Mesenchymal stem cell (in vitro differentiated cells and primary cell): ENCODE measurements around the gene ACBD6. TPM values are rescaled to one million over a fixed set of nuclear protein-coding genes. Genes with fewer than 3 reads are reported as not detected.
"Not testable (repeated sequence)": the region's sequence is repeated elsewhere in the genome, so short reads cannot be mapped to it uniquely, and the experiment has no call there.

Experiments
- DNase-seq: peaks from one replicate; pipeline ENCODE4 v3.0.0-alpha.2; 2013
- H2AFZ ChIP-seq: one replicate; pipeline ENCODE4 v1.6.1; 2013; ENCODE audit warnings: low read depth, mild to moderate bottlenecking, control low read depth, inconsistent platforms, low read length, moderate library complexity
- H2AK5ac ChIP-seq: 2 replicates; pipeline ENCODE4 v1.6.1; 2013; ENCODE audit warnings: low read length, moderate library complexity, mild to moderate bottlenecking, inconsistent platforms; ENCODE audit not compliant: severe bottlenecking
- H2BK120ac ChIP-seq: one replicate; pipeline ENCODE4 v1.6.1; 2013; ENCODE audit warnings: low read depth, mild to moderate bottlenecking, inconsistent platforms, low read length, moderate library complexity
- H2BK12ac ChIP-seq, 2 experiments: one replicate each; pipeline ENCODE4 v1.6.1; 2013; ENCODE audit warnings: inconsistent platforms in 2 of 2, low read length in 2 of 2, mild to moderate bottlenecking in 2 of 2, moderate library complexity in 2 of 2, control low read depth in 1 of 2
- H2BK15ac ChIP-seq: one replicate; pipeline ENCODE4 v1.6.1; 2013; ENCODE audit warnings: mild to moderate bottlenecking, low read depth, inconsistent platforms; ENCODE audit not compliant: poor library complexity, severe bottlenecking
- H2BK5ac ChIP-seq: 2 replicates; pipeline ENCODE4 v1.6.1; 2013; ENCODE audit warnings: low read depth, mild to moderate bottlenecking, low read length, control low read depth, inconsistent platforms; ENCODE audit not compliant: poor library complexity, severe bottlenecking
- H3K14ac ChIP-seq, 2 experiments: one replicate each; pipeline ENCODE4 v1.6.1; 2013; ENCODE audit warnings: inconsistent platforms in 2 of 2, low read length in 2 of 2, control low read depth in 1 of 2, mild to moderate bottlenecking in 1 of 2, moderate library complexity in 1 of 2
- H3K18ac ChIP-seq, 2 experiments: one replicate each; pipeline ENCODE4 v1.6.1; 2013; ENCODE audit warnings: inconsistent platforms in 2 of 2, low read length in 2 of 2, control low read depth in 1 of 2, low read depth in 1 of 2, mild to moderate bottlenecking in 1 of 2
- H3K23ac ChIP-seq, 2 experiments: one replicate each; pipeline ENCODE4 v1.6.1; 2013; ENCODE audit warnings: inconsistent platforms in 2 of 2, low read length in 2 of 2, mild to moderate bottlenecking in 2 of 2, moderate library complexity in 2 of 2, control low read depth in 1 of 2
- H3K27ac ChIP-seq: 2 replicates; pipeline ENCODE4 v1.5.1; 2013; ENCODE audit warnings: mild to moderate bottlenecking, moderate library complexity, low read length, control low read depth, inconsistent platforms; ENCODE audit not compliant: poor library complexity, severe bottlenecking
- H3K27me3 ChIP-seq, 2 experiments: 2 replicates each; pipeline versions ENCODE4 v1.6.1 to v1.7.0; 2013; ENCODE audit warnings: low read length in 2 of 2, mild to moderate bottlenecking in 2 of 2, moderate library complexity in 2 of 2, control low read depth in 1 of 2, inconsistent platforms in 1 of 2; ENCODE audit not compliant: control insufficient read depth in 1 of 2, insufficient read depth in 1 of 2
- H3K36me3 ChIP-seq, 2 experiments: 2 replicates each; pipeline versions ENCODE4 v1.6.1 to v1.7.0; 2013; ENCODE audit warnings: low read length in 2 of 2, control low read depth in 1 of 2, inconsistent platforms in 1 of 2, low read depth in 1 of 2, mild to moderate bottlenecking in 1 of 2; ENCODE audit not compliant: insufficient read depth in 2 of 2, control insufficient read depth in 1 of 2
- H3K4ac ChIP-seq, 2 experiments: one replicate each; pipeline ENCODE4 v1.6.1; 2013; ENCODE audit warnings: inconsistent platforms in 2 of 2, low read length in 2 of 2, mild to moderate bottlenecking in 2 of 2, moderate library complexity in 2 of 2, control low read depth in 1 of 2, low read depth in 1 of 2
- H3K4me1 ChIP-seq: 2 replicates; pipeline ENCODE4 v1.6.1; 2013; ENCODE audit warnings: low read depth, low read length, control low read depth; ENCODE audit not compliant: control insufficient read depth, insufficient read depth
- H3K4me2 ChIP-seq: 2 replicates; pipeline ENCODE4 v1.6.1; 2013; ENCODE audit warnings: low read length, mild to moderate bottlenecking, inconsistent platforms; ENCODE audit not compliant: poor library complexity, severe bottlenecking
- H3K4me3 ChIP-seq, 2 experiments: 2 replicates each; pipeline versions ENCODE4 v1.5.1 to v1.7.0; 2013; ENCODE audit warnings: low read length in 2 of 2, mild to moderate bottlenecking in 2 of 2, control low read depth in 1 of 2, low read depth in 1 of 2; ENCODE audit not compliant: insufficient read depth in 1 of 2
- H3K79me1 ChIP-seq: replicated peaks from 2 replicates; pipeline ENCODE4 v1.6.1; 2013; ENCODE audit warnings: mild to moderate bottlenecking, control low read depth, low read length, inconsistent platforms; ENCODE audit not compliant: poor library complexity, severe bottlenecking
- H3K9ac ChIP-seq: 2 replicates; pipeline ENCODE4 v1.7.0; 2013; ENCODE audit warnings: mild to moderate bottlenecking, low read length, moderate library complexity
- H3K9me3 ChIP-seq: 2 replicates; pipeline ENCODE4 v1.7.0; 2013; ENCODE audit warnings: mild to moderate bottlenecking, low read length; ENCODE audit not compliant: control insufficient read depth
- H4K8ac ChIP-seq: one replicate; pipeline ENCODE4 v1.6.1; 2013; ENCODE audit warnings: inconsistent platforms, mild to moderate bottlenecking, low read length, moderate library complexity
- H4K91ac ChIP-seq: one replicate; pipeline ENCODE4 v1.6.1; 2013; ENCODE audit warnings: mild to moderate bottlenecking, low read length, inconsistent platforms
- WGBS: methylation state at CpG from one replicate; pipeline ENCODE4 v1.1.7; 2013; ENCODE audit warnings: mixed read lengths; 5-methylcytosine and 5-hydroxymethylcytosine counted together
- polyA plus RNA-seq, 2 experiments: library from polyadenylated mRNA; stranded (reverse); fragments of 200-250 nt; gene quantifications; one replicate each; pipeline ENCODE4 v1.2.3, GENCODE V29; 2013

The ACBD6 gene
- 46.7 TPM for polyA plus RNA-seq (2013, experiment 1 of 2)
- polyA plus RNA-seq (2013, experiment 2 of 2): 45.8 TPM

- peaks cover 12% of the 10 kb centered on the region for H3K4me1 ChIP-seq
- peak within 1 kb of the TSS; percentile 82 for H4K8ac ChIP-seq
- H3K27ac ChIP-seq: peak within 1 kb of the TSS; percentile 93
- peak within 1 kb of the TSS; percentile 41 to 56 for H2BK12ac ChIP-seq
- peaks cover 0 to 9% of the 10 kb centered on the region in 2 experiments for H3K36me3 ChIP-seq
- H3K23ac ChIP-seq: peak within 1 kb of the TSS in 1 of 2 experiments; percentile 53
- no peaks in the 10 kb centered on the region for H3K27me3 ChIP-seq
- 3% methylated on average over 69 of the region's 83 CpGs for WGBS
- peak within 1 kb of the TSS; percentile 37 for H2BK120ac ChIP-seq
- H3K14ac ChIP-seq: peak within 1 kb of the TSS in 1 of 2 experiments; percentile 78
- peak; percentile 91 for DNase-seq
- H2AFZ ChIP-seq: peak within 1 kb of the TSS; percentile 99
- no peaks in the 10 kb centered on the region for H3K79me1 ChIP-seq
- H2AK5ac ChIP-seq: no peak within 1 kb of the TSS
- peak within 1 kb of the TSS; percentile 81 to 98 for H3K18ac ChIP-seq
- peak within 1 kb of the TSS; percentile 82 for H2BK15ac ChIP-seq
- no peaks in the 10 kb centered on the region for H3K9me3 ChIP-seq
- peak within 1 kb of the TSS; percentile 93 for H3K4me2 ChIP-seq
- H4K91ac ChIP-seq: peak within 1 kb of the TSS; percentile 85
- H2BK5ac ChIP-seq: peak within 1 kb of the TSS; percentile 60
- peak within 1 kb of the TSS; percentile 97 for H3K9ac ChIP-seq
- peak within 1 kb of the TSS; percentile 87 to 98 for H3K4me3 ChIP-seq
- peak within 1 kb of the TSS; percentile 81 to 89 for H3K4ac ChIP-seq
Measured at GRCh38 chr1:180502361-180503279, at the start of gene ACBD6. ACBD6 (minus strand) TSS chr1:180502577; CDS start chr1:180502266, 311 bp downstream.

GRCh38 chr1:180551997-180552396, 49.6 kb upstream of the ACBD6 start:
- Histone ChIP-seq H3K4me1 (peaks cover 2% of the 10 kb centered on the region), H2AFZ (no peak overlapping the region), H3K27me3 (no peaks in the 10 kb centered on the region), H3K4me2 (no peak overlapping the region), H2AK5ac (no peak overlapping the region), H3K18ac (no peak overlapping the region), H2BK5ac (no peak overlapping the region), H3K23ac (no peak overlapping the region), H4K8ac (no peak overlapping the region), H2BK15ac (no peak overlapping the region), H3K9me3 (no peaks in the 10 kb centered on the region), H3K9ac (no peak overlapping the region), H2BK120ac (no peak overlapping the region), H4K91ac (no peak overlapping the region), H3K79me1 (no peaks in the 10 kb centered on the region), H3K14ac (no peak overlapping the region), H3K4me3 (no peak overlapping the region), H2BK12ac (no peak overlapping the region), H3K36me3 (no peaks in the 10 kb centered on the region), H3K4ac (no peak overlapping the region), H3K27ac (no peak overlapping the region)
- WGBS: 89% methylated on average over 1 of the region's 1 CpG
- DNase-seq: no peak

- Histone ChIP-seq H3K18ac (no peak overlapping the region), H2BK12ac (no peak overlapping the region), H4K8ac (no peak overlapping the region), H3K27me3 (no peaks in the 10 kb centered on the region), H3K9ac (no peak overlapping the region), H3K79me1 (no peaks in the 10 kb centered on the region), H3K4me2 (no peak overlapping the region), H3K23ac (no peak overlapping the region), H3K36me3 (no peaks in the 10 kb centered on the region), H3K4me3 (no peak overlapping the region), H3K4me1 (peaks cover 2% of the 10 kb centered on the region), H3K27ac (no peak overlapping the region), H2AK5ac (no peak overlapping the region), H2BK120ac (no peak overlapping the region), H3K4ac (no peak overlapping the region), H3K9me3 (no peaks in the 10 kb centered on the region), H3K14ac (no peak overlapping the region), H2BK5ac (no peak overlapping the region), H4K91ac (no peak overlapping the region), H2BK15ac (no peak overlapping the region), H2AFZ (no peak overlapping the region)
- DNase-seq: no peak
- WGBS: 0% methylated on average over 1 of the region's 3 CpGs
Measured at GRCh38 chr1:180550241-180550640, 47.9 kb upstream of the ACBD6 start.

GRCh38 chr1:180549770-180550169, 47.4 kb upstream of the ACBD6 start:
- not testable (repeated sequence) for H3K36me3 ChIP-seq, H3K18ac ChIP-seq, H2AK5ac ChIP-seq, H3K9me3 ChIP-seq, H4K91ac ChIP-seq, H3K79me1 ChIP-seq, H3K9ac ChIP-seq, H3K4ac ChIP-seq, H2BK12ac ChIP-seq, H3K27ac ChIP-seq, H3K23ac ChIP-seq, H4K8ac ChIP-seq, H2AFZ ChIP-seq, H3K27me3 ChIP-seq, H3K4me2 ChIP-seq, H2BK5ac ChIP-seq, H2BK15ac ChIP-seq, DNase-seq, H3K4me3 ChIP-seq, H3K4me1 ChIP-seq, H3K14ac ChIP-seq, H2BK120ac ChIP-seq
- WGBS: 91% methylated on average over 8 of the region's 8 CpGs
